ENCODE data around the gene GAPVD1. TPM values are rescaled to one million over a fixed set of nuclear protein-coding genes. Genes with fewer than 3 reads are reported as not detected.
A peak's percentile ranks its signal among the peaks of the same experiment; 100 is the strongest.
"Not testable (repeated sequence)": the region's sequence is repeated elsewhere in the genome, so short reads cannot be mapped to it uniquely, and the experiment has no call there.

The GAPVD1 gene
- total and polyA plus RNA-seq, 4 donors = 10.6 to 138 (median 35.2) TPM

DNA sequence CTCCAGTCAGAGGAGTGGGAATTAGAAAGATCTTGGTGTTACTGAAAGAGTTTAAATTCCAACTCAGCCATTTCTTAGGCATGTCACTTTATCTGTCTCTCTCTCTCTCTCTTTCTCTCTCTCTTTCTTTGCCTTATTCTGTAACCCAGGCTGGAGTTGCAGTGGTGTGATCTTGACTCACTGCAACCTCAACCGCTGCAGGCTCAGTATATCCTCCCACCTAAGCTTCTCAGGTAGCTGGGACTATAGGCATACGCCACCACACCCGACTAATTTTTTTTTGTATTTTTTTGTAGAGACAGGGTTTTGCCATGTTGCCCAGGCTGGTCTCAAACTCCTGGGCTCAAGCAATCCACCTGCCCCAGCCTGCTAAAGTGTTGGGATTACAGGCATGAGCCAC, 43.0 kb upstream of the GAPVD1 start:
- TF ChIP-seq, protein P1, sequence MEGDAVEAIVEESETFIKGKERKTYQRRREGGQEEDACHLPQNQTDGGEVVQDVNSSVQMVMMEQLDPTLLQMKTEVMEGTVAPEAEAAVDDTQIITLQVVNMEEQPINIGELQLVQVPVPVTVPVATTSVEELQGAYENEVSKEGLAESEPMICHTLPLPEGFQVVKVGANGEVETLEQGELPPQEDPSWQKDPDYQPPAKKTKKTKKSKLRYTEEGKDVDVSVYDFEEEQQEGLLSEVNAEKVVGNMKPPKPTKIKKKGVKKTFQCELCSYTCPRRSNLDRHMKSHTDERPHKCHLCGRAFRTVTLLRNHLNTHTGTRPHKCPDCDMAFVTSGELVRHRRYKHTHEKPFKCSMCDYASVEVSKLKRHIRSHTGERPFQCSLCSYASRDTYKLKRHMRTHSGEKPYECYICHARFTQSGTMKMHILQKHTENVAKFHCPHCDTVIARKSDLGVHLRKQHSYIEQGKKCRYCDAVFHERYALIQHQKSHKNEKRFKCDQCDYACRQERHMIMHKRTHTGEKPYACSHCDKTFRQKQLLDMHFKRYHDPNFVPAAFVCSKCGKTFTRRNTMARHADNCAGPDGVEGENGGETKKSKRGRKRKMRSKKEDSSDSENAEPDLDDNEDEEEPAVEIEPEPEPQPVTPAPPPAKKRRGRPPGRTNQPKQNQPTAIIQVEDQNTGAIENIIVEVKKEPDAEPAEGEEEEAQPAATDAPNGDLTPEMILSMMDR (IDR thresholded peaks at IDR 0.05; ENCODE audit: control extremely low read depth, extremely low read depth) = no peak
- Histone ChIP-seq H3K4me3 (no peak overlapping the region), H3K9ac (ENCODE audit: insufficient read depth in 1 of 2, low read length in 2 of 2) (no peak overlapping the region), H3K9me3 (ENCODE audit: control insufficient read depth in 4 of 4, insufficient read depth in 3 of 4, low read length in 3 of 4) (no peaks in the 10 kb centered on the region), H3K4me1 (ENCODE audit: control insufficient read depth in 5 of 5, insufficient read depth in 5 of 5, low read length in 5 of 5) (no peaks in the 10 kb centered on the region), H3K27ac (ENCODE audit: low read depth in 1 of 2, low read length in 1 of 2) (no peak overlapping the region), H3K27me3 (ENCODE audit: control insufficient read depth in 3 of 3, insufficient read depth in 3 of 3, low read length in 2 of 3) (no peaks in the 10 kb centered on the region), H3K36me3 (ENCODE audit: control insufficient read depth in 4 of 4, insufficient read depth in 4 of 4, low read length in 4 of 4) (peaks cover 0 to 16% (median 8%) of the 10 kb centered on the region in 4 donors)
- DNase-seq (no peak), ATAC-seq (ENCODE audit: insufficient read depth, low FRiP score) (no peak)
- WGBS, 2 donors = 94 to 99% methylated on average over 3 of the region's 3 CpGs

DNA sequence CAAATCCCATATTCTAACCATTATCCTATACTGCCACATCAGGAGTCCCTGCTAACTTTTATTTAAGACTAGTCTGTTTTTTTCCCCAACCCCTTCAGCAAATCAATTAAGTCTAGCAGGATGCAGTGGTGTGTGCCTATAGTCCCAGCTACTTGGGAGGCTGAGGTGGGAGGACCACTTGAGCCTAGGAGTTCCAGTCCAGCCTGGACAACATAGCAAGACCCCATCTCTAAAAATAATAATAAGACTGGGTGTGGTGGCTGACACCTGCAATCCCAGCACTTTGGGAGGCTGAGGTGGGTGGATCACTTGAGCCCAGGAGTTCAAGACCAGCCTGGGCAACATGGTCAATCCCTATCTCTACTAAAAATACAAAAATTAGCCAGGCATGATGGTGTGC, 36.8 kb upstream of the GAPVD1 start:
- not testable (repeated sequence) for H3K4me3 ChIP-seq; H3K4me1 ChIP-seq (ENCODE audit: control insufficient read depth in 5 of 5, insufficient read depth in 5 of 5, low read length in 5 of 5); DNase-seq; H3K27me3 ChIP-seq (ENCODE audit: control insufficient read depth in 3 of 3, insufficient read depth in 3 of 3, low read length in 2 of 3); H3K9ac ChIP-seq (ENCODE audit: insufficient read depth in 1 of 2, low read length in 2 of 2); H3K27ac ChIP-seq (ENCODE audit: low read depth in 1 of 2, low read length in 1 of 2); ATAC-seq (ENCODE audit: insufficient read depth, low FRiP score); H3K9me3 ChIP-seq (ENCODE audit: control insufficient read depth in 4 of 4, insufficient read depth in 3 of 4, low read length in 3 of 4)
- H3K36me3 ChIP-seq (ENCODE audit: control insufficient read depth in 4 of 4, insufficient read depth in 4 of 4, low read length in 4 of 4) = peaks cover 0 to 18% (median 12%) of the 10 kb centered on the region in 4 donors

DNA sequence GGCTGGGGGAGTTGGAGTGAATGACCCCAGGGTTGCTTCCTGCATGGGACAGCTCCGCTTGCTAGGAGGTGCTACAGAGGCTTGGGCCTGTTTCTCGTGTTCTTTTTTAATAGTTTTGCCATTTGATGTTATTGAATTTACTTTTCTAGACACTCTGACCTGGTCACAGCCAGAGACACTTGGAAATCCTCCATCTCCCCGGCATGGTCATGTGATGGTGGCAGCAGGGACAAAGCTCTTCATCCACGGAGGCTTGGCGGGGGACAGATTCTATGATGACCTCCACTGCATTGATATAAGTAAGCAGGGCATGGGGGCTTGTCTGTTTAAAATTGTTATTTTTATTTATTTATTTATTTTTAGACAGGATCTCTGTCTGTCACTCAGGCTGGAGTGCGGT, 33.9 kb upstream of the GAPVD1 start:
- Histone ChIP-seq H3K4me1 (ENCODE audit: control insufficient read depth in 5 of 5, insufficient read depth in 5 of 5, low read length in 5 of 5) (peaks cover 0 to 2% (median 0%) of the 10 kb centered on the region in 5 donors), H3K4me3 (no peak overlapping the region), H3K9ac (ENCODE audit: insufficient read depth in 1 of 2, low read length in 2 of 2) (no peak overlapping the region), H3K27ac (ENCODE audit: low read depth in 1 of 2, low read length in 1 of 2) (no peak overlapping the region), H3K9me3 (ENCODE audit: control insufficient read depth in 4 of 4, insufficient read depth in 3 of 4, low read length in 3 of 4) (no peaks in the 10 kb centered on the region), H3K27me3 (ENCODE audit: control insufficient read depth in 3 of 3, insufficient read depth in 3 of 3, low read length in 2 of 3) (no peaks in the 10 kb centered on the region), H3K36me3 (ENCODE audit: control insufficient read depth in 4 of 4, insufficient read depth in 4 of 4, low read length in 4 of 4) (peaks cover 1 to 21% (median 8%) of the 10 kb centered on the region in 4 donors)
- TF ChIP-seq, protein P1 (IDR thresholded peaks at IDR 0.05; ENCODE audit: control extremely low read depth, extremely low read depth) = no peak
- WGBS, 2 donors = 95 to 97% methylated on average over 6 of the region's 6 CpGs
- DNase-seq (no peak), ATAC-seq (ENCODE audit: insufficient read depth, low FRiP score) (no peak)

DNA sequence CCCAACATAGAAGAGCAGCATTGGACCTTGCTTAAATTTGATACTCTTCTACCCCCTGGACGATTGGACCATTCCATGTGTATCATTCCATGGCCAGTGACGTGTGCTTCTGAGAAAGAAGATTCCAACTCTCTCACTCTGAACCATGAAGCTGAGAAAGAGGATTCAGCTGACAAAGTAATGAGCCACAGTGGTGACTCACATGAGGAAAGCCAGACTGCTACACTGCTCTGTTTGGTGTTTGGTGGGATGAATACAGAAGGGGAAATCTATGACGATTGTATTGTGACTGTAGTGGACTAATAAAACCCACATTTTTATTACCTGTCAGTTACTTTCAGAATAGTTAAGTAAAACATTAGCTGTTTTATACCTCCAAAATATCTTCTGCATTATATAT, 27.9 kb upstream of the GAPVD1 start:
- H3K36me3 ChIP-seq (ENCODE audit: control insufficient read depth in 4 of 4, insufficient read depth in 4 of 4, low read length in 4 of 4) = peaks cover 26 to 45% (median 33%) of the 10 kb centered on the region in 4 donors
- peaks cover 0 to 29% (median 12%) of the 10 kb centered on the region in 5 donors for H3K4me1 ChIP-seq (ENCODE audit: control insufficient read depth in 5 of 5, insufficient read depth in 5 of 5, low read length in 5 of 5)
- no peaks in the 10 kb centered on the region for H3K27me3 ChIP-seq (ENCODE audit: control insufficient read depth in 3 of 3, insufficient read depth in 3 of 3, low read length in 2 of 3)
- H3K4me3 ChIP-seq = no peak overlapping the region
- H3K9me3 ChIP-seq (ENCODE audit: control insufficient read depth in 4 of 4, insufficient read depth in 3 of 4, low read length in 3 of 4) = no peaks in the 10 kb centered on the region
- DNase-seq (no peak), ATAC-seq (ENCODE audit: insufficient read depth, low FRiP score) (peak; percentile 43)
- H3K9ac ChIP-seq (ENCODE audit: insufficient read depth in 1 of 2, low read length in 2 of 2) = no peak overlapping the region
- WGBS, 2 donors = 72 to 74% methylated on average over 3 of the region's 3 CpGs
- TF ChIP-seq, protein P1 (IDR thresholded peaks at IDR 0.05; ENCODE audit: control extremely low read depth, extremely low read depth) = no peak
- H3K27ac ChIP-seq (ENCODE audit: low read depth in 1 of 2, low read length in 1 of 2) = no peak overlapping the region

DNA sequence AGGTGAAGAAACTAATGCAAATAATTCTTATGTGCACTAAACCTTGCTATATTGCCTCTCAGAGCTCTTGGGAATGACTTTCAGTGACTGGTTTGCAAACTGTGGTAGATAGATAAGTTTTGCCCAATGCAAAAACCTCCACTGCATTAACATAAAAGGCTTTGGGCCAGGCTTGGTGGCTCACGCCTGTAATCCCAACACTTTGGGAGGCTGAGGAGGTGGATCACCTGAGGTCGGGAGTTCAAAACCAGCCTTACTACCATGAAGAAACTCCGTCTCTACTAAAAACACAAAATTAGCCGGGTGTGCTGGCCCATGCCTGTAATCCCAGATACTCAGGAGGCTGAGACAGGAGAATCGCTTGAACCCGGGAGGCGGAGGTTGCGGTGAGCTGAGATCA, 27.5 kb upstream of the GAPVD1 start:
- not testable (repeated sequence) for DNase-seq; H3K27me3 ChIP-seq (ENCODE audit: control insufficient read depth in 3 of 3, insufficient read depth in 3 of 3, low read length in 2 of 3); H3K4me3 ChIP-seq; H3K9ac ChIP-seq (ENCODE audit: insufficient read depth in 1 of 2, low read length in 2 of 2); ATAC-seq (ENCODE audit: insufficient read depth, low FRiP score); H3K9me3 ChIP-seq (ENCODE audit: control insufficient read depth in 4 of 4, insufficient read depth in 3 of 4, low read length in 3 of 4); H3K27ac ChIP-seq (ENCODE audit: low read depth in 1 of 2, low read length in 1 of 2)
- WGBS, 2 donors = 91 to 93% methylated on average over 8 of the region's 8 CpGs
- Histone ChIP-seq H3K4me1 (ENCODE audit: control insufficient read depth in 5 of 5, insufficient read depth in 5 of 5, low read length in 5 of 5) (peaks cover 0 to 33% (median 12%) of the 10 kb centered on the region in 5 donors), H3K36me3 (ENCODE audit: control insufficient read depth in 4 of 4, insufficient read depth in 4 of 4, low read length in 4 of 4) (peaks cover 30 to 49% (median 35%) of the 10 kb centered on the region in 4 donors)
